CD14-positive monocyte (primary cell): ENCODE measurements around the gene CBLB. TPM values are rescaled to one million over a fixed set of nuclear protein-coding genes. Genes with fewer than 3 reads are reported as not detected.

Experiments
- DNase-seq, 3 donors: peaks; one replicate each; pipeline ENCODE4 v3.0.0-alpha.2; 2011 to 2022
- H2AFZ ChIP-seq: 2 replicates; pipeline ENCODE4 v1.6.0; 2012; ENCODE audit warnings: mild to moderate bottlenecking, low read depth, low read length, inconsistent platforms; ENCODE audit not compliant: insufficient read depth, poor library complexity, severe bottlenecking
- H3K27ac ChIP-seq, 2 donors: 1 replicate in 1 of 2; 2 replicates in 1 of 2; pipeline ENCODE4 v1.5.1; 2012 to 2013; ENCODE audit warnings: low read length in 2 of 2, control low read depth in 1 of 2, inconsistent platforms in 1 of 2, low read depth in 1 of 2, mild to moderate bottlenecking in 1 of 2
- H3K27me3 ChIP-seq, 2 donors: one replicate each; pipeline versions ENCODE4 v1.6.0 to v1.6.1; 2011 to 2013; ENCODE audit warnings: low read length in 2 of 2; ENCODE audit not compliant: control insufficient read depth in 2 of 2, insufficient read depth in 2 of 2
- H3K36me3 ChIP-seq, 2 donors: replicated peaks in 1 of 2; 1 replicate in 1 of 2; 2 replicates in 1 of 2; pipeline versions ENCODE4 v1.5.1 to v1.6.1; 2012 to 2013; ENCODE audit warnings: low read length in 2 of 2, control low read depth in 1 of 2, inconsistent platforms in 1 of 2, mild to moderate bottlenecking in 1 of 2; ENCODE audit not compliant: insufficient read depth in 2 of 2, control insufficient read depth in 1 of 2
- H3K4me1 ChIP-seq, 2 donors: 1 replicate in 1 of 2; 2 replicates in 1 of 2; pipeline versions ENCODE4 v1.5.1 to v1.6.1; 2012 to 2013; ENCODE audit warnings: low read length in 2 of 2, control low read depth in 1 of 2, inconsistent platforms in 1 of 2, mild to moderate bottlenecking in 1 of 2, moderate library complexity in 1 of 2; ENCODE audit not compliant: insufficient read depth in 2 of 2, control insufficient read depth in 1 of 2
- H3K4me2 ChIP-seq: replicated peaks from 2 replicates; pipeline ENCODE3; 2012; ENCODE audit warnings: low read length, moderate library complexity, mild to moderate bottlenecking; ENCODE audit not compliant: poor library complexity, severe bottlenecking; ENCODE audit errors: extremely low read depth
- H3K4me3 ChIP-seq, 3 experiments: fragments of 200-600 bp in 1 of 3; sonication (generic) in 1 of 3; replicated peaks in 1 of 3; 1 replicate in 2 of 3; 2 replicates in 1 of 3; pipeline ENCODE4 v1.5.1; 2011 to 2013; ENCODE audit warnings: low read length in 3 of 3, mild to moderate bottlenecking in 3 of 3, control low read depth in 2 of 3, low read depth in 2 of 3, inconsistent platforms in 1 of 3, moderate library complexity in 1 of 3
- H3K79me2 ChIP-seq: 2 replicates; pipeline ENCODE4 v1.6.0; 2012; ENCODE audit warnings: mild to moderate bottlenecking, control low read depth, inconsistent platforms, low read length, moderate library complexity; ENCODE audit not compliant: insufficient read depth
- H3K9ac ChIP-seq: 2 replicates; pipeline ENCODE4 v1.6.0; 2017; ENCODE audit warnings: low read length, mild to moderate bottlenecking; ENCODE audit not compliant: insufficient read depth, poor library complexity, severe bottlenecking
- H3K9me3 ChIP-seq, 2 donors: replicated peaks in 1 of 2; 1 replicate in 1 of 2; 2 replicates in 1 of 2; pipeline versions ENCODE4 v1.5.1 to v1.6.1; 2012 to 2013; ENCODE audit warnings: low read length in 2 of 2, control low read depth in 1 of 2; ENCODE audit not compliant: control insufficient read depth in 1 of 2, insufficient read depth in 1 of 2
- H4K20me1 ChIP-seq: 2 replicates; pipeline ENCODE4 v1.6.0; 2012; ENCODE audit warnings: mild to moderate bottlenecking, low read length, control low read depth, moderate library complexity; ENCODE audit not compliant: insufficient read depth
- H3K27ac Mint-ChIP-seq, 7 donors: one replicate each; pipeline ENCODE4 v1.8.0; 2020; ENCODE audit warnings: mild to moderate bottlenecking in 7 of 7, mixed read lengths in 7 of 7, moderate library complexity in 6 of 7, inconsistent platforms in 2 of 7
- H3K27me3 Mint-ChIP-seq, 3 donors: one replicate each; pipeline ENCODE4 v1.8.0; 2021 to 2022; ENCODE audit warnings: low read depth in 3 of 3, mild to moderate bottlenecking in 3 of 3, mixed read lengths in 3 of 3, moderate library complexity in 3 of 3, inconsistent platforms in 1 of 3
- H3K36me3 Mint-ChIP-seq, 2 donors: one replicate each; pipeline ENCODE4 v1.8.0; 2020; ENCODE audit warnings: mixed read lengths in 2 of 2, inconsistent platforms in 1 of 2, mild to moderate bottlenecking in 1 of 2
- H3K4me1 Mint-ChIP-seq: one replicate; pipeline ENCODE4 v1.8.0; 2020; ENCODE audit warnings: mild to moderate bottlenecking, mixed read lengths
- H3K4me3 Mint-ChIP-seq, 2 donors: one replicate each; pipeline ENCODE4 v1.8.0; 2020; ENCODE audit warnings: mild to moderate bottlenecking in 2 of 2, mixed read lengths in 2 of 2, moderate library complexity in 1 of 2
- H3K9me3 Mint-ChIP-seq, 7 donors: one replicate each; pipeline ENCODE4 v1.8.0; 2020 to 2022; ENCODE audit warnings: mixed read lengths in 7 of 7, mild to moderate bottlenecking in 6 of 7, moderate library complexity in 6 of 7, inconsistent platforms in 2 of 7
- CTCF ChIP-seq: fragments of 200-600 bp; IDR thresholded peaks from one replicate; pipeline ENCODE4 v1.8.0; 2022; ENCODE audit warnings: antibody characterized with exemption, mild to moderate bottlenecking
- WGBS: methylation state at CpG from one replicate; pipeline ENCODE4 v1.1.5; 2013; ENCODE audit warnings: missing lambda C conversion rate; ENCODE audit not compliant: insufficient coverage; 5-methylcytosine and 5-hydroxymethylcytosine counted together
- intact Hi-C, 2 donors: fragments of 100-400 bp; cut with micrococcal nuclease; formaldehyde crosslinking; loops; one replicate each; pipeline versions ENCODE4 v1.15.0 to v1.15.1; 2023
- polyA plus RNA-seq, 3 donors: library from polyadenylated mRNA; depleted of rRNA in 1 of 3; unstranded in 2 of 3; stranded (reverse) in 1 of 3; fragments of 300-500 nt in 2 of 3; fragments of >200 nt in 1 of 3; fragmentation: Illumina TruSeq in 2 of 3; gene quantifications; 1 replicate in 2 of 3; 2 replicates in 1 of 3; pipeline ENCODE4 v1.2.3, GENCODE V29; 2012 to 2021

The CBLB gene
- polyA plus RNA-seq, 3 donors = 1.6 to 8.1 (median 3.6) TPM

DNA sequence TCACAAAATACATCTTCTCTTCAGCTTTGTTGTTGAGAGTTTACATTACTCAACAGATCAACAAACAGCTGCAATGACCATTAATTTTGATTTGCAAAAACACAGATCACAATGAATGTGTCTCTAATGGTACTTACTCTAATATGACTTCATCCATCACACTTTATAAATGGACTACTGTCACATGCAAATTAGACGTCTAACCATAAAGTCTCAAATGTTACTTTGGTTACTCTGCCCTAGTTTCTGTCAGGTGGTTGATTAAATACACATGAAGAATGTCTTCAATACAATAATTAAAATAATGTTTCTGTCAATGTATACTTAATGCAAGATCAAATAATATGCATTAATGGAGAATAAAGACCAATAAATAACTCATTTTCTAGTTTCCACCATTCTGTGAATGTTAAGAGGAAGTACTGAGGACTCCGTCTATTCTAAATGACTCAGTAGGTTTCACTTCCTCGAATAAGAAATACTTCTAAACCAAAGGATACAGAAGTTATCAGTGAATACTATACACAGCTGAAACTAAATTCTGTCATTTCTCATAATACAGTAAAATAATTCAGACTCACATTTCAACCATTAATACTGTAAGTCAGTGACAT, 145.8 kb downstream of the CBLB start:
- H3K4me2 ChIP-seq = peak overlapping the region; percentile 35
- peak overlapping the region in 1 of 3 experiments; percentile 32 for H3K4me3 ChIP-seq
- WGBS = no CpG with 5 or more reads among the region's 3 CpGs

DNA sequence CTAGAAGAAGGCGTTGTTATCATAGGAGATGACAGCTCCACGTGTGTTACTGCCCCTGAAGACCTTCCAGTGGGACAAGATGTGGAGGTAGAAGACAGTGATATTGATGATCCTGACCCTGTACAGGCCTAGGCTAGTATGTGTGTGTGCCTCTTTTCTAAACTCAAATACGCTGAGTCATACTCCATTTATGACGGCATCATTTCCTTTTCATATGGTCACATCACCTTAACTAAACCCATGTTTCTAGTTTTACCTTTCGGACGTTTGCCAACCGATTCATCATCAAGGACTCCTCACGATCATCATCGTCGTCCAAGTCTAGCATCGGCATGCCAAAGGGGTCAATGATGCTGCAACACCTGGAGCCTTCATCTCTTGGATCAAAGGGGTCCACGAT, 149.0 kb downstream of the CBLB start:
- Mint-ChIP-seq H3K4me1 (peaks cover 18% of the 10 kb centered on the region), H3K27me3 (no peaks in the 10 kb centered on the region), H3K9me3 (peaks cover 0 to 5% (median 2%) of the 10 kb centered on the region in 7 donors), H3K27ac (no peak overlapping the region), H3K36me3 (peaks cover 30 to 33% of the 10 kb centered on the region in 2 donors), H3K4me3 (no peak overlapping the region)
- 98% methylated on average over 8 of the region's 12 CpGs for WGBS
- Histone ChIP-seq H3K9me3 (no peaks in the 10 kb centered on the region), H3K9ac (no peak overlapping the region), H3K4me1 (peaks cover 8 to 20% of the 10 kb centered on the region in 2 donors), H2AFZ (no peak overlapping the region), H3K4me2 (no peak overlapping the region), H3K36me3 (peaks cover 4 to 21% of the 10 kb centered on the region in 2 donors), H4K20me1 (no peaks in the 10 kb centered on the region), H3K27me3 (no peaks in the 10 kb centered on the region), H3K4me3 (no peak overlapping the region), H3K27ac (no peak overlapping the region), H3K79me2 (no peaks in the 10 kb centered on the region)
- intact Hi-C loops = no loop called here
- no peak for TF ChIP-seq CTCF
- DNase-seq = no peak

More for the DNA sequence above, 145.8 kb downstream of the CBLB start:
- no peak overlapping the region for H2AFZ ChIP-seq
- H3K4me1 ChIP-seq = peaks cover 8 to 20% of the 10 kb centered on the region in 2 donors
- Mint-ChIP-seq H3K27ac (peak overlapping the region in 5 of 7 donors; percentile 4 to 73 (median 50)), H3K9me3 (peaks cover 0 to 17% (median 8%) of the 10 kb centered on the region in 7 donors), H3K4me1 (peaks cover 18% of the 10 kb centered on the region), H3K4me3 (no peak overlapping the region), H3K36me3 (peaks cover 29 to 33% of the 10 kb centered on the region in 2 donors), H3K27me3 (no peaks in the 10 kb centered on the region)
- DNase-seq = peak; percentile 66 to 90 (median 78)
- H3K9ac ChIP-seq = no peak overlapping the region
- no peak overlapping the region for H3K27ac ChIP-seq
- no peaks in the 10 kb centered on the region for H4K20me1 ChIP-seq
- H3K9me3 ChIP-seq = no peaks in the 10 kb centered on the region
- peaks cover 3 to 21% of the 10 kb centered on the region in 2 donors for H3K36me3 ChIP-seq
- intact Hi-C loops = no loop called here
- no peak for TF ChIP-seq CTCF
- H3K79me2 ChIP-seq = no peaks in the 10 kb centered on the region
- no peaks in the 10 kb centered on the region for H3K27me3 ChIP-seq
